ENCODE measurements around the gene MAP1B.

MAP1B gene

GRCh38 chr5:72216756-72217155 is 109.5 kb downstream of the MAP1B start:
- no peak for TF ChIP-seq CTCF (IDR thresholded peaks at IDR 0.05; ENCODE audit: low read depth, low read length, missing control alignments)
- no peak for DNase-seq (ENCODE audit: low read depth)
- in situ Hi-C loops (cut with HindIII; ENCODE audit: low sequenced_read_pairs) = no loop called here
- H3K4me3 ChIP-seq (ENCODE audit: low read depth, low read length) = no peak overlapping the region

GRCh38 chr5:72221099-72221498 is 113.8 kb downstream of the MAP1B start:
- no peak for TF ChIP-seq CTCF (IDR thresholded peaks at IDR 0.05; ENCODE audit: low read depth, low read length, missing control alignments)

GRCh38 chr5:72221541-72221940 is 114.3 kb downstream of the MAP1B start:
- no peak for DNase-seq (ENCODE audit: low read depth)
- TF ChIP-seq CTCF (IDR thresholded peaks at IDR 0.05; ENCODE audit: low read depth, low read length, missing control alignments) = no peak
- H3K4me3 ChIP-seq (ENCODE audit: low read depth, low read length) = no peak overlapping the region
- in situ Hi-C loops (cut with HindIII; ENCODE audit: low sequenced_read_pairs) = no loop called here

More at GRCh38 chr5:72221099-72221498, 113.8 kb downstream of the MAP1B start:
- H3K4me3 ChIP-seq (ENCODE audit: low read depth, low read length) = no peak overlapping the region
- no peak for DNase-seq (ENCODE audit: low read depth)
- in situ Hi-C loops (cut with HindIII; ENCODE audit: low sequenced_read_pairs) = no loop called here

- no peak for TF ChIP-seq CTCF (IDR thresholded peaks at IDR 0.05; ENCODE audit: low read depth, low read length, missing control alignments)
- H3K4me3 ChIP-seq (ENCODE audit: low read depth, low read length) = no peak overlapping the region
- in situ Hi-C loops (cut with HindIII; ENCODE audit: low sequenced_read_pairs) = no loop called here
- no peak for DNase-seq (ENCODE audit: low read depth)
Measured at GRCh38 chr5:72222521-72222920, 115.2 kb downstream of the MAP1B start.

- H3K4me3 ChIP-seq (ENCODE audit: low read depth, low read length) = no peak overlapping the region
- no peak for DNase-seq (ENCODE audit: low read depth)
- in situ Hi-C loops (cut with HindIII; ENCODE audit: low sequenced_read_pairs) = no loop called here
- TF ChIP-seq CTCF (IDR thresholded peaks at IDR 0.05; ENCODE audit: low read depth, low read length, missing control alignments) = no peak
Measured at GRCh38 chr5:72223371-72223770, 116.1 kb downstream of the MAP1B start.

- in situ Hi-C loops (cut with HindIII; ENCODE audit: low sequenced_read_pairs) = no loop called here
- H3K4me3 ChIP-seq (ENCODE audit: low read depth, low read length) = no peak overlapping the region
- no peak for TF ChIP-seq CTCF (IDR thresholded peaks at IDR 0.05; ENCODE audit: low read depth, low read length, missing control alignments)
- no peak for DNase-seq (ENCODE audit: low read depth)
Measured at GRCh38 chr5:72224946-72225463, 117.7 kb downstream of the MAP1B start.

GRCh38 chr5:72225741-72226140 is 118.5 kb downstream of the MAP1B start:
- no peak overlapping the region for H3K4me3 ChIP-seq (ENCODE audit: low read depth, low read length)
- in situ Hi-C loops (cut with HindIII; ENCODE audit: low sequenced_read_pairs) = no loop called here
- no peak for TF ChIP-seq CTCF (IDR thresholded peaks at IDR 0.05; ENCODE audit: low read depth, low read length, missing control alignments)
- DNase-seq (ENCODE audit: low read depth) = no peak

Data from astrocyte of the cerebellum (primary cell).